ENCODE data around the gene PDE7B. TPM values are rescaled to one million over a fixed set of nuclear protein-coding genes. Genes with fewer than 3 reads are reported as not detected.

The PDE7B gene
- total and polyA plus RNA-seq, 2 of the 8 experiments (the other 6 are each of a cell fraction or from before 2014, with no cell fraction given): not detected

GRCh38 chr6:136035378-136036070 is 184.0 kb downstream of the PDE7B start (continued):
- no peak for TF ChIP-seq NRF1 (IDR thresholded peaks at IDR 0.05; ENCODE audit: low read depth, low read length)

Measured in H1 (cell line).